Adipocyte (in vitro differentiated cells): ENCODE measurements around the gene EN1.

Experiments
- DNase-seq: peaks from one replicate; pipeline ENCODE4 v3.0.0-alpha.2; 2015; ENCODE audit warnings: low read depth
- H3K27me3 ChIP-seq: replicated peaks from 2 replicates; pipeline ENCODE4 v1.7.0; 2013; ENCODE audit warnings: mild to moderate bottlenecking, low read length, moderate library complexity; ENCODE audit not compliant: control insufficient read depth, insufficient read depth
- H3K36me3 ChIP-seq: 2 replicates; pipeline ENCODE4 v1.7.0; 2013; ENCODE audit warnings: low read length, mild to moderate bottlenecking, moderate library complexity; ENCODE audit not compliant: control insufficient read depth, insufficient read depth, severe bottlenecking
- H3K4me1 ChIP-seq: 2 replicates; pipeline ENCODE4 v1.7.0; 2013; ENCODE audit warnings: mild to moderate bottlenecking, low read length, moderate library complexity; ENCODE audit not compliant: control insufficient read depth, insufficient read depth
- H3K4me3 ChIP-seq: 2 replicates; pipeline ENCODE4 v1.7.0; 2013; ENCODE audit warnings: mild to moderate bottlenecking, low read length, moderate library complexity
- H3K9ac ChIP-seq: 2 replicates; pipeline ENCODE4 v1.7.0; 2013; ENCODE audit warnings: mild to moderate bottlenecking, low read length, moderate library complexity
- H3K9me3 ChIP-seq: 2 replicates; pipeline ENCODE4 v1.7.0; 2013; ENCODE audit warnings: mild to moderate bottlenecking, low read length, moderate library complexity; ENCODE audit not compliant: control insufficient read depth

Gene EN1

DNA sequence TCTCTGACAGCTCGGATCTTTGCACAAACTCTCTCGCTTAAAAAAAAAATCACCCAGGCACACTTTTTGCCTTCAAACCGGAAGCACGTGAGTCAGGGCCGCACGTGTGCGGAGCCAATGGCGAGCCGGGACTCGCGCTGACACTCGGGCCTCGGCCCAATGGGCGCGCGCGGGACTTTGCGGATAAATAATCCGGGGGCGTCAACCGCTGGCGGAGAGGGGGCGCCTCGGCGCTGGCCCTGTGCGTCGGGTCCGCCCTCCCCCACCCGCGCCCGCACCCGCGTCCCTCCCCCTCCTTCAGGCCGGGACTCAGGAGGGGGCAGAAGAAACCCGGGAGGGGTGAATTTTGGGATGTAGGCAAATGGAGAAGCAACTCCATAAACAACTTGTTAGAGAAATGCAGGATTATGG is 319 bp upstream of the EN1 start:
- Histone ChIP-seq H3K4me3 (peak overlapping the region; percentile 94), H3K9ac (peak overlapping the region; percentile 99), H3K27me3 (no peaks in the 10 kb centered on the region), H3K36me3 (peaks cover 6% of the 10 kb centered on the region), H3K9me3 (no peaks in the 10 kb centered on the region), H3K4me1 (peaks cover 21% of the 10 kb centered on the region)
- DNase-seq, result peak; percentile 34

DNA sequence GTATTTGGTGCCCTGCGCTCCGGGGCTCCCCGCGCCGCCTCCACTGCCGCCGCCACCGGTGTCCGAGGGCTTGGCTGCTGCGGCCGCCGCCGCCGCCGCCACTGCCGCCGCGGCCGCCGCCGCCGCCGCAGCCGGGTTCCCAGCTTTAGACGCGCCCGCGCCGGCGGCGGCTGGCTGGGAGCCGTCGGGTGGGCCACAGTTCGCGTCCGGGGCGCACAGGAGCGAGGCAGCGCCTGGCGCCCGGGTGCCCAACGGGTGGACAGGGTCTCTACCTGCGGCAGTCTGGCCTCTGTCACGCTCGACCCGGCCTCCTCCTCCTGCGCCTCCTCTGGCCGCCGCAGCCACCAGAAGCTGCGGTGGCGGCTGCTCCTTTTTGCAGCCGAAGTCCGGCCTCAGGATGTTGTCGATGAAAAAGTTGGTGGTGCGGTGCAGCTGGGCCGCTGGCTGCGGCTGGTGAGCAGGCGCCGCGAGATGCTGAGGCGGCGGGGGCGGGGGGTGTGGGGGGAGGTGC is 951 bp downstream of the EN1 start:
- Histone ChIP-seq H3K27me3 (no peaks in the 10 kb centered on the region), H3K36me3 (peaks cover 14% of the 10 kb centered on the region), H3K9me3 (no peaks in the 10 kb centered on the region), H3K9ac (peak overlapping the region; percentile 99), H3K4me3 (peak overlapping the region; percentile 94), H3K4me1 (peaks cover 26% of the 10 kb centered on the region)
- no peak for DNase-seq

DNA sequence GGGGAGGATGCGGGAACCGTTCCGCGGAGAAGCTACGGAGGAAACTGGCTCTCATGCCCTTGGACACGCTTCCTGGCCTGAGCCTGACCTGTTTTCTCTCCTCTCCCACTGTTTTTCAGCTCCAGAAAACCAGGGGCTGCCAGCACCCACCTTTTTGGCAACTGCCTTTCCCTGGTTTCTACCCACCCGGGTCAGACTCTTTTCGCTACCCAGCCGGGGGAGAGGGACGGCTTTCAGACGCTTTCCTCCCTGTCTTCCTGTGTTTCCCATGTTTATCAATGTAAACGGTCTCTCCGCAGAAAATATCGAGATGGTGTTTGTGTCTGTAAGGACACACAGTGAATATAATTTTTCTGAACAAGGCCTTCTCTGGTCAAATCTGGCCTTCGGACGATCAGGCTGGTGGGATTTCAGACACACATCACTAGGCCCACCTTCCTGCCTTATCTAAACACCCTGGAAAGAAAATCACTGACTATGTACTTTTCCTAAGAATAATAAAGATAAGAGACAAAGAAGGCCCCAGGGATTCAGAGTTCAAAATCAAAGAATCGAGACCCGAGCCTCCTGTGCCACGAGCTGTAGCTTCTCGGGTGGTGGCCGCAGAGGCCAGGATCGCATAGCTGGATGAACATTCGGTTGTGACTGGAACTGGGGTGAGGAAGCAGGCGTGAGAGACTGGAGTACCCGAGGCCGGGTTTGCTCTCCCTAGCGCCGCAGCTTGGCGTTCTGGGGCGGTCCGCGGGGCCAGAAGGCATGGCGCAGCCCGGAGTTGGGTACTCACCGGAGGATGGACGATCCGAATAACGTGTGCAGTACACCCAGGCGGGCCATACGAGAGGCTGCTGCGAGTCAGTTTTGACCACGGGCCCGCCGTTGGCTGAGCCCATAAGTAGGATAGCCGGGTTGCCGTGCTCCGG is 1.7 kb downstream of the EN1 start:
- Histone ChIP-seq H3K9ac (peak overlapping the region; percentile 99), H3K27me3 (no peaks in the 10 kb centered on the region), H3K36me3 (peaks cover 22% of the 10 kb centered on the region), H3K9me3 (no peaks in the 10 kb centered on the region), H3K4me3 (peak overlapping the region; percentile 94), H3K4me1 (peaks cover 31% of the 10 kb centered on the region)
- no peak for DNase-seq

DNA sequence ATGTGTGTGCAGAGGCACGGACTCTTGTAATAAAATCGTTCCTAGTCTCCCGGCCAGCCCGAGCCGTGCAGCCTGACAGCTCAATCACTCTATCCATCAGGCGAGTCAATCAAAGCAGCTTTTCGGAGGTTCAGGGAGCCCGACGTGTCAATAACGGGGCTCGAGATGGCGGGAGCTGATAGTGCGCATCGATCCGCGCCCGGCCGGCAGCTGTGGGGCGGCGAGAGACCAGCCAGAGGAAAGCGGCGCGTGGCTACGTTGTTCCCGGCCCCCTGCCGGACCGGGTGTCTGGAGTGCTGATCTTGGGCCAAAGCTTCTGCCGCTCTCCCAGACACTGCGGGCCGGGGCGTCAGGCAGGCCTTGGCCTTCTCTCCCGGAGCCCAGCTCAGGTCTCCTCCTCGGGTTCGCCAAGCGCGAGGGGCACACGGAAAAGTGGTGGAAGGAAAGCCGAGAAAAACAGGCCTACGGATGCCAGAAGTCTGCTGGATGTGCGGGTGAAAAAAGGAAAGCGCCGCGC is 2.4 kb downstream of the EN1 start:
- H3K9ac ChIP-seq, result peak overlapping the region; percentile 99
- H3K27me3 ChIP-seq, result no peaks in the 10 kb centered on the region
- H3K4me3 ChIP-seq, result peak overlapping the region; percentile 94
- H3K9me3 ChIP-seq, result no peaks in the 10 kb centered on the region
- DNase-seq, result no peak
- peaks cover 29% of the 10 kb centered on the region for H3K36me3 ChIP-seq
- peaks cover 38% of the 10 kb centered on the region for H3K4me1 ChIP-seq

DNA sequence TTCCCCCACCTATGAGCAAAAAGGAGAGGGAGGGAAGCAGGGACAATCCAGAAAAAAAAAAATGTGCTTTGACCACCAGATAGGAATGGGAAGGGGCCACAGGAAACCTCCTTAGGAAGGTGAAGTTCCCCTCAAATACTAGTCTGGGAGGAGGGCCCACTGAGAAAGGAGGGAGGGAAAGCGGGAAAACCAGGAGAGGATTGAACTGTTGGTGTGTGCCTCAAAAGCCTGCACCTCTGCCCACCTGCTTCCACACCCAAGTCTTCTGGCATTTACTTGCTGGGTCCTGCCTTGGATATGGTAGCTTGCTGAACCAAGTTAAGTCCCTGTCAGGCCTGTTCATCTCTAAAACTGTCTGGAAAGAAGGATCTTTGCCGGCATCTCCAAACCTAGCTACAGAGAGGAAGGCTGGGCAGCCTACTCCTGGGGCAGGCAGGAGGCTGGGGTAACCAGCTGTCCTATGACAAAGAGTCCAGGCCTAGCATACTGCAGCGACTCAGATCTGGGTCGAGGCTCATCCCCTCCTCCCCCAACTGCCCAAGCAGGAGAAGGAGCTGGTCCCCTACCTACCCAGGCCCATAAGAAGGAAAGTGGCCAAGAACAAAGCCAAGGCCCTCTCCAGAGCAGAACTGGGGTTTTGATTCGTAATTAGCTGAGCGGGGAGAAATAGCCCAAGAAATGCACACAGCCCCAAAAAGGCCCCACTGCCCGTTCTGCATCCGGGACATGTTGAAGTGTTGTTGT is 3.0 kb downstream of the EN1 start:
- Histone ChIP-seq H3K4me3 (peak overlapping the region; percentile 94), H3K9me3 (no peaks in the 10 kb centered on the region)
- no peak for DNase-seq

DNA sequence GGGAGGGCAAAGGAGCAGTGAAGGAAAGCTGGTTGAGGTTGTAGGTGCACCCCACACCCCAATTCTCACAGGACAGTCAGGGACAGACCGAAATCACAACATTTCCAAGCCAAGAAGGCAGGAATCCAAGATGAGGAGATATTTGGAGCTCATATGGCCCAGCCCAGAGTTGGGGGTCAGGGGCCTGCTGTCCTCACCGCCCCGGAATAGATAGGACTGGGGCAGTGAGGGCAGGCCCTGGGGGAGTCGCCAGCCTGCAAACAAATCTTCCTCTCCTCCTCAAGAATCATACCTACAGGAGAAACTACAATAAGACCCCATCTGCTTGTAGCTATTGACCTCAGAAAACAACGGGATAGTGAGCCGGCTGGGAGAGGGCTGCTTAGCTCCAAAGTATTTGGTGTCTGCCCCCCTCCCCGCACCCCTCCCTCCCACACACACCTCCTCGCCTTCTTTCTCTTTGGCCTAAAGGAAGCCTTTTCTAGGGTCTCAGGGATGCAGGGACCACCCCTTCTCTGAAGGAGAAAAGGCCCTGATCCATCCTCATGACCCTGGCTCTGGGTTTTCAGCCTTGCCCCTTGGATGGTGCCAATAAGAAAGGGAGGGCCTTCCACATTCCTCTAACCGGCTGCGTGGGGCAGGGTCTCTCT is 3.8 kb downstream of the EN1 start:
- peak overlapping the region; percentile 94 for H3K4me3 ChIP-seq
- H3K36me3 ChIP-seq, result peaks cover 35% of the 10 kb centered on the region
- no peak for DNase-seq
- H3K4me1 ChIP-seq, result peaks cover 42% of the 10 kb centered on the region
- no peaks in the 10 kb centered on the region for H3K9me3 ChIP-seq
- peak overlapping the region; percentile 99 for H3K9ac ChIP-seq
- no peaks in the 10 kb centered on the region for H3K27me3 ChIP-seq

More for the DNA sequence above, 3.0 kb downstream of the EN1 start:
- Histone ChIP-seq H3K36me3 (peaks cover 33% of the 10 kb centered on the region), H3K27me3 (no peaks in the 10 kb centered on the region), H3K9ac (peak overlapping the region; percentile 99), H3K4me1 (peaks cover 40% of the 10 kb centered on the region)

DNA sequence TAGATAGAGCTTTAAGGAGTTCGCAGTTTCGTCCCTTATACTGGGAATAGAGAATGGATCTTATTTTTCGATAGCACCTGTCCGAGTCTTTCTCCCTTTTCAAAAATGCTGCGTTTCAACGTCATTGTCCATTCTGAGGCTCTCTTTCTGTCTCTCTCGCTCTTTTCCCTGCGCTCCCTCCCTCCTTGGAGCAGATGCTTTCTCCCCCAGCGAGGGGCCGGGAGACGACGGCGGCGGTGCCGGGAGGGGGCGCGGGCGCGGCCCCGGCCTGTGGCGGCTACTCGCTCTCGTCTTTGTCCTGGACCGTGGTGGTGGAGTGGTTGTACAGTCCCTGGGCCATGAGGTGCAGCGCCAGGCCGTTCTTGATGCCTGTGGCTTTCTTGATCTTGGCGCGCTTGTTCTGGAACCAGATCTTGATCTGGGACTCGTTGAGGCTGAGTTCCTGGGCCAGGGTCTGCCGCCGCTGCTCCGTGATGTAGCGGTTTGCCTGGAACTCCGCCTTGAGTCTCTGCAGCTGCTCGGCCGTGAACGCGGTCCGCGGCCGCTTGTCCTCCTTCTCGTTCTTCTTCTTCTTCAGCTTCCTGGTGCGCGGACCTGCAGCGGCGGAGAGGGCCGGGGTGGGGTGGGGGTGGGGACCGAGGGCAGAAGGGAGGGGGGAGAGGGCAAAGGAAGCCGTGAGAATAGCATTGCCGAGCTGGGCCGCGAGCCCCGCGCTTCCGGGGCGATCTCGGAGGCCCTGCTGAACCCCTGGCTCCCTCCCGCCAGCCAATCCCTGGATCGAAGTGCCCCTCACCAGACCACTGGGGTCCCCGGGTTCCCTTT is 4.6 kb downstream of the EN1 start:
- Histone ChIP-seq H3K36me3 (peaks cover 40% of the 10 kb centered on the region), H3K4me3 (peak overlapping the region; percentile 94), H3K27me3 (no peaks in the 10 kb centered on the region), H3K9ac (peak overlapping the region; percentile 99), H3K9me3 (no peaks in the 10 kb centered on the region), H3K4me1 (peaks cover 44% of the 10 kb centered on the region)
- DNase-seq, result no peak

DNA sequence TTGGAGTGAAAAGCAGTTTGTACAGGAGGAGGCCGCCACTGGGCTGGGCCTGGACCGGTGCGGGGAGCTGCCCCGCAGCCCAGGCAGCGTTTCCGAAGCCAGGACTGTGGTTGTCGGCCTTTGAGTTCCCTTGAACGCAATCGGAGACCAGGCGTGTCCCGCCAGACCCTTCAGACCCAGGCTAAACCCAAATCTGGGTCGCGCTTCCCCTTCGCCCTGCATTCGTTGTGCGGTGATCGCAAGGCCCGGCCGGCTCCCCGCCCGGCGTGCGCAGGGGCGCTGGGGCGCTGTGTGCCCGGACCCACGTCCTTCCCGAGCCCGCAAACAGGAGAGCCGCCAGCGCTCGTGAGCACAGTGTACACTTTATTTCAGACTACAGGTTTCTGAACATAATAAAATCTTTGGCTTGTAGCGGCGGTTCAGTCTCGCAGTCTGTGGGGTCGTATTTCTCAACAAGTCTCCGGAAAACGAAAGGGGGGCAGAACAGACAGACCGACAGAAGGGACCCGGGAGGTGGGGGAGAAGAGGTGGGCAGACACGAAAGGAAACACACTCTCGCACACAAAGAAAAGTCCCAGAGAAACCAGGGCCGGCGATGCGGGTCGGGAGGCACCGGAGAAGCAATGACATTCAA is 5.5 kb downstream of the EN1 start:
- peaks cover 47% of the 10 kb centered on the region for H3K4me1 ChIP-seq
- H3K4me3 ChIP-seq, result peak overlapping the region; percentile 94
- H3K36me3 ChIP-seq, result peaks cover 40% of the 10 kb centered on the region
- no peaks in the 10 kb centered on the region for H3K27me3 ChIP-seq
- peak overlapping the region; percentile 99 for H3K9ac ChIP-seq
- H3K9me3 ChIP-seq, result no peaks in the 10 kb centered on the region
- DNase-seq, result no peak

DNA sequence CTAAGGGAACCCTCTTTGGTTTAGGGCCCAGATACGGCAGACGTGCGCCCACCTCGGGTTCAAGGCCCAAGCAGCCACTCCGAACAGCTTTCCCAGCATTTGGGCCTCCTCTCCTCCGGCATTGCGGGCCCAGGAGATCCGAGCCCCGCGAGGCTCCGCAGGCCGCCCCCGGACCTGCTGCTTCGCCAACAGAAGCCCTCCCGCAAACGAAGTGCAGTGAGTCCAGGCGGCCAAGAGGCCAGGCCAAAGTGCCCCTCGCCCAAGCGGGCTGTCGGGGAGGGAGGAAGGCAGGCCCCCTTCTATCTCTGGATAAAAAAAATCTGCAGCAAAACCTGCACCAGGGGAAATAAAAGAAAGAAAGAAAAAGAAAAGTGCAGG is 6.0 kb downstream of the EN1 start:
- peak overlapping the region; percentile 99 for H3K9ac ChIP-seq
- H3K4me3 ChIP-seq, result peak overlapping the region; percentile 94
- H3K27me3 ChIP-seq, result no peaks in the 10 kb centered on the region
- peaks cover 40% of the 10 kb centered on the region for H3K36me3 ChIP-seq
- H3K4me1 ChIP-seq, result peaks cover 47% of the 10 kb centered on the region
- DNase-seq, result no peak
- no peaks in the 10 kb centered on the region for H3K9me3 ChIP-seq
